C4-2B (cell line): ENCODE results near the gene EIF4H.

ENCODE experiments used
- CTCF ChIP-seq: fragments of 450-650 bp; conservative IDR thresholded peaks from 2 replicates; pipeline ENCODE4 v1.5.1; 2017; ENCODE audit warnings: mild to moderate bottlenecking
- ZFX ChIP-seq: fragments of 450-650 bp; IDR thresholded peaks from 2 replicates; pipeline ENCODE4 v1.6.1; 2017

- no peak for TF ChIP-seq CTCF
- no peak for TF ChIP-seq ZFX
Measured at GRCh38 chr7:74149071-74149470, 25.1 kb upstream of the EIF4H start.
